Panc1 (cell line): ENCODE measurements around the gene BABAM2. TPM values are rescaled to one million over a fixed set of nuclear protein-coding genes. Genes with fewer than 3 reads are reported as not detected.

Experiments
- ATAC-seq: fragments of 200-7000 bp; cut with Tn5 transposase; 2 replicates; pipeline ENCODE4 v1.9.1; 2020; ENCODE audit warnings: mild to moderate bottlenecking, moderate library complexity
- BruUV-seq: library from RNA; stranded (reverse); fragments of 400-500 nt; replicated peaks from 2 replicates; lab custom pipeline; 2021; lab: Mats Ljungman, UMichigan
- CTCF ChIA-PET: fragments of 300-600 bp; sonication (Branson Sonifier 250); formaldehyde crosslinking; loops from one replicate; lab custom pipeline; 2022; ENCODE audit warnings: antibody characterized with exemption; lab: Charles Lee
- POLR2A ChIA-PET: fragments of 300-600 bp; sonication (Branson Sonifier 250); formaldehyde crosslinking; loops from one replicate; lab custom pipeline; 2022; ENCODE audit warnings: antibody characterized with exemption; lab: Charles Lee
- DNase-seq: peaks from one replicate; pipeline ENCODE4 v3.0.0-alpha.2; 2010; ENCODE audit warnings: low read depth, low spot score
- H3K27ac ChIP-seq: 2 replicates; pipeline ENCODE4 v1.5.1; 2011; ENCODE audit warnings: mild to moderate bottlenecking, low read length, inconsistent platforms
- H3K27me3 ChIP-seq: fragments of 200-500 bp; sonication (Bioruptor generic); 2 replicates; pipeline ENCODE4 v1.6.0; 2014; ENCODE audit warnings: low read length, inconsistent platforms; ENCODE audit not compliant: control insufficient read depth, insufficient read depth
- H3K36me3 ChIP-seq: fragments of 200-500 bp; sonication (Bioruptor generic); 2 replicates; pipeline ENCODE4 v1.5.1; 2014; ENCODE audit warnings: inconsistent platforms, mild to moderate bottlenecking, low read length, moderate library complexity; ENCODE audit not compliant: control insufficient read depth, insufficient read depth
- H3K4me1 ChIP-seq: 2 replicates; pipeline ENCODE4 v1.5.1; 2011; ENCODE audit warnings: inconsistent platforms, mild to moderate bottlenecking, low read length, moderate library complexity; ENCODE audit not compliant: control insufficient read depth, insufficient read depth
- H3K4me3 ChIP-seq, 2 experiments: 2 replicates each; pipeline ENCODE4 v1.5.1; 2011 to 2012; ENCODE audit warnings: low read depth in 2 of 2, low read length in 2 of 2, mild to moderate bottlenecking in 2 of 2, inconsistent platforms in 1 of 2, moderate library complexity in 1 of 2
- H3K9me3 ChIP-seq: fragments of 200-500 bp; sonication (Bioruptor generic); 2 replicates; pipeline ENCODE4 v1.5.1; 2014; ENCODE audit warnings: low read depth, mild to moderate bottlenecking, inconsistent platforms, low read length, moderate library complexity; ENCODE audit not compliant: control insufficient read depth, insufficient read depth
- POLR2AphosphoS5 ChIP-seq: IDR thresholded peaks from 2 replicates; pipeline ENCODE4 v1.6.1; 2012; ENCODE audit warnings: mild to moderate bottlenecking, low read depth, low read length, moderate library complexity
- SIN3A ChIP-seq: IDR thresholded peaks from 2 replicates; pipeline ENCODE4 v1.6.1; 2012; ENCODE audit warnings: low read depth, mild to moderate bottlenecking, low read length, moderate library complexity, borderline replicate concordance; ENCODE audit not compliant: insufficient read depth
- TCF7L2 ChIP-seq: IDR thresholded peaks from 2 replicates; pipeline ENCODE4 v1.6.1; 2011; ENCODE audit warnings: mild to moderate bottlenecking, low read depth, low read length, inconsistent platforms
- in situ Hi-C: cut with HindIII; loops from 2 replicates; pipeline ENCODE4 v1.10.0; 2016; ENCODE audit warnings: low sequenced_read_pairs, low pct_unique_long_range_greater_than_20kb
- intact Hi-C: fragments of 100-400 bp; cut with micrococcal nuclease; formaldehyde crosslinking; loops from one replicate; pipeline ENCODE4 v1.10.0; 2022; ENCODE audit not compliant: unreplicated experiment
- total RNA-seq: library from RNA; stranded (reverse); gene quantifications from one replicate; pipeline ENCODE4 v1.2.1, GENCODE V29; 2021; ENCODE audit not compliant: unreplicated experiment
- TF ChIP-seq, protein P1 (sequence below): fragments of 450-650 bp; IDR thresholded peaks from 2 replicates; pipeline ENCODE4 v1.5.1; 2017; ENCODE audit warnings: mild to moderate bottlenecking
- TF ChIP-seq, protein P2 (sequence below), 2 experiments: IDR thresholded peaks; 2 replicates each; pipeline ENCODE4 v1.6.1; 2011 to 2012; ENCODE audit warnings: low read depth in 2 of 2, control low read depth in 1 of 2, low read length in 1 of 2, mild to moderate bottlenecking in 1 of 2, moderate library complexity in 1 of 2; ENCODE audit not compliant: insufficient read depth in 1 of 2

The BABAM2 gene
- total RNA-seq, 1 experiment from 2014 or later = 31.2 TPM

- no TSS peak for BruUV-seq
- POLR2A ChIA-PET = no interaction called here
- no peak overlapping the region for H3K27ac ChIP-seq
Measured at GRCh38 chr2:27885661-27886060, 4.9 kb upstream of the BABAM2 start.

GRCh38 chr2:27886322-27886721 is 4.2 kb upstream of the BABAM2 start:
- no peaks in the 10 kb centered on the region for H3K9me3 ChIP-seq
- in situ Hi-C loops (no loop called here), intact Hi-C loops (no loop called here)
- CTCF ChIA-PET = no interaction called here
- H3K36me3 ChIP-seq = no peaks in the 10 kb centered on the region; the same call in 1 of the 2 replicates
- no peaks in the 10 kb centered on the region for H3K27me3 ChIP-seq
- H3K27ac ChIP-seq = no peak overlapping the region
- DNase-seq (no peak), ATAC-seq (no peak)
- TF ChIP-seq, protein P1, sequence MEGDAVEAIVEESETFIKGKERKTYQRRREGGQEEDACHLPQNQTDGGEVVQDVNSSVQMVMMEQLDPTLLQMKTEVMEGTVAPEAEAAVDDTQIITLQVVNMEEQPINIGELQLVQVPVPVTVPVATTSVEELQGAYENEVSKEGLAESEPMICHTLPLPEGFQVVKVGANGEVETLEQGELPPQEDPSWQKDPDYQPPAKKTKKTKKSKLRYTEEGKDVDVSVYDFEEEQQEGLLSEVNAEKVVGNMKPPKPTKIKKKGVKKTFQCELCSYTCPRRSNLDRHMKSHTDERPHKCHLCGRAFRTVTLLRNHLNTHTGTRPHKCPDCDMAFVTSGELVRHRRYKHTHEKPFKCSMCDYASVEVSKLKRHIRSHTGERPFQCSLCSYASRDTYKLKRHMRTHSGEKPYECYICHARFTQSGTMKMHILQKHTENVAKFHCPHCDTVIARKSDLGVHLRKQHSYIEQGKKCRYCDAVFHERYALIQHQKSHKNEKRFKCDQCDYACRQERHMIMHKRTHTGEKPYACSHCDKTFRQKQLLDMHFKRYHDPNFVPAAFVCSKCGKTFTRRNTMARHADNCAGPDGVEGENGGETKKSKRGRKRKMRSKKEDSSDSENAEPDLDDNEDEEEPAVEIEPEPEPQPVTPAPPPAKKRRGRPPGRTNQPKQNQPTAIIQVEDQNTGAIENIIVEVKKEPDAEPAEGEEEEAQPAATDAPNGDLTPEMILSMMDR = no peak
- TF ChIP-seq, protein P2, sequence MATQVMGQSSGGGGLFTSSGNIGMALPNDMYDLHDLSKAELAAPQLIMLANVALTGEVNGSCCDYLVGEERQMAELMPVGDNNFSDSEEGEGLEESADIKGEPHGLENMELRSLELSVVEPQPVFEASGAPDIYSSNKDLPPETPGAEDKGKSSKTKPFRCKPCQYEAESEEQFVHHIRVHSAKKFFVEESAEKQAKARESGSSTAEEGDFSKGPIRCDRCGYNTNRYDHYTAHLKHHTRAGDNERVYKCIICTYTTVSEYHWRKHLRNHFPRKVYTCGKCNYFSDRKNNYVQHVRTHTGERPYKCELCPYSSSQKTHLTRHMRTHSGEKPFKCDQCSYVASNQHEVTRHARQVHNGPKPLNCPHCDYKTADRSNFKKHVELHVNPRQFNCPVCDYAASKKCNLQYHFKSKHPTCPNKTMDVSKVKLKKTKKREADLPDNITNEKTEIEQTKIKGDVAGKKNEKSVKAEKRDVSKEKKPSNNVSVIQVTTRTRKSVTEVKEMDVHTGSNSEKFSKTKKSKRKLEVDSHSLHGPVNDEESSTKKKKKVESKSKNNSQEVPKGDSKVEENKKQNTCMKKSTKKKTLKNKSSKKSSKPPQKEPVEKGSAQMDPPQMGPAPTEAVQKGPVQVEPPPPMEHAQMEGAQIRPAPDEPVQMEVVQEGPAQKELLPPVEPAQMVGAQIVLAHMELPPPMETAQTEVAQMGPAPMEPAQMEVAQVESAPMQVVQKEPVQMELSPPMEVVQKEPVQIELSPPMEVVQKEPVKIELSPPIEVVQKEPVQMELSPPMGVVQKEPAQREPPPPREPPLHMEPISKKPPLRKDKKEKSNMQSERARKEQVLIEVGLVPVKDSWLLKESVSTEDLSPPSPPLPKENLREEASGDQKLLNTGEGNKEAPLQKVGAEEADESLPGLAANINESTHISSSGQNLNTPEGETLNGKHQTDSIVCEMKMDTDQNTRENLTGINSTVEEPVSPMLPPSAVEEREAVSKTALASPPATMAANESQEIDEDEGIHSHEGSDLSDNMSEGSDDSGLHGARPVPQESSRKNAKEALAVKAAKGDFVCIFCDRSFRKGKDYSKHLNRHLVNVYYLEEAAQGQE (IDR thresholded peaks at IDR 0.05; ENCODE audit: insufficient read depth in 1 of 2, low read depth in 2 of 2, low read length in 1 of 2) = no peak
- TF ChIP-seq POLR2AphosphoS5 = no peak
- TF ChIP-seq SIN3A = no peak
- TF ChIP-seq TCF7L2 = no peak
- H3K4me1 ChIP-seq = peaks cover 12% of the 10 kb centered on the region
- no peak overlapping the region for H3K4me3 ChIP-seq
- no TSS peak for BruUV-seq
- POLR2A ChIA-PET = no interaction called here

More at GRCh38 chr2:27885661-27886060, 4.9 kb upstream of the BABAM2 start:
- no peaks in the 10 kb centered on the region; the same call in 1 of the 2 replicates for H3K36me3 ChIP-seq
- DNase-seq = no peak
- intact Hi-C loops (no loop called here), in situ Hi-C loops (no loop called here)
- no peaks in the 10 kb centered on the region for H3K9me3 ChIP-seq
- H3K4me1 ChIP-seq = peaks cover 8% of the 10 kb centered on the region; the same call in 1 of the 2 replicates
- no peak for ATAC-seq
- no peaks in the 10 kb centered on the region for H3K27me3 ChIP-seq
- CTCF ChIA-PET = no interaction called here
- TF ChIP-seq POLR2AphosphoS5 (no peak), TCF7L2 (no peak)
- TF ChIP-seq, protein P1 = no peak
- TF ChIP-seq, protein P2 (IDR thresholded peaks at IDR 0.05; ENCODE audit: insufficient read depth in 1 of 2, low read depth in 2 of 2, low read length in 1 of 2) = no peak
- H3K4me3 ChIP-seq = no peak overlapping the region
